CD4-positive, alpha-beta memory T cell (primary cell): Measurements from ENCODE around the gene LRRC37A2. TPM values are rescaled to one million over a fixed set of nuclear protein-coding genes. Genes with fewer than 3 reads are reported as not detected.
"Not testable (repeated sequence)": the region's sequence is repeated elsewhere in the genome, so short reads cannot be mapped to it uniquely, and the experiment has no call there.

ENCODE experiments used
- CTCF ChIA-PET: fragments of 350-600 bp; sonication (Branson Sonifier 250); formaldehyde crosslinking; loops from one replicate; lab custom pipeline; 2021; ENCODE audit warnings: inconsistent platforms; ENCODE audit not compliant: partially characterized antibody; lab: Charles Lee
- POLR2A ChIA-PET: fragments of 350-600 bp; sonication (Branson Sonifier 250); formaldehyde crosslinking; loops from one replicate; lab custom pipeline; 2021; ENCODE audit not compliant: partially characterized antibody; lab: Charles Lee
- DNase-seq, 5 donors: peaks; one replicate each; pipeline versions ENCODE4 v3.0.0 to v3.0.0-alpha.2; 2020 to 2022; ENCODE audit warnings: mixed read lengths in 1 of 5
- H3K27ac ChIP-seq: one replicate; pipeline ENCODE4 v1.7.0; 2013; ENCODE audit warnings: low read depth, low read length
- H3K27me3 ChIP-seq: 2 replicates; pipeline ENCODE4 v1.7.0; 2013; ENCODE audit warnings: mild to moderate bottlenecking, low read length, moderate library complexity; ENCODE audit not compliant: insufficient read depth
- H3K36me3 ChIP-seq: 2 replicates; pipeline ENCODE4 v1.7.0; 2013; ENCODE audit warnings: mild to moderate bottlenecking, low read length, moderate library complexity; ENCODE audit not compliant: insufficient read depth
- H3K4me1 ChIP-seq: 2 replicates; pipeline ENCODE4 v1.7.0; 2013; ENCODE audit warnings: mild to moderate bottlenecking, low read length, moderate library complexity; ENCODE audit not compliant: insufficient read depth
- H3K4me3 ChIP-seq, 2 donors: one replicate each; pipeline ENCODE4 v1.7.0; 2013; ENCODE audit warnings: low read length in 2 of 2, mild to moderate bottlenecking in 1 of 2
- H3K9me3 ChIP-seq, 2 donors: one replicate each; pipeline ENCODE4 v1.7.0; 2013; ENCODE audit warnings: low read length in 2 of 2, control low read depth in 1 of 2; ENCODE audit not compliant: control insufficient read depth in 1 of 2
- H3K27ac Mint-ChIP-seq, 7 donors: one replicate each; pipeline ENCODE4 v1.8.0; 2020 to 2021; ENCODE audit warnings: mixed read lengths in 7 of 7, mild to moderate bottlenecking in 6 of 7, inconsistent platforms in 3 of 7, moderate library complexity in 3 of 7
- H3K27me3 Mint-ChIP-seq, 2 donors: one replicate each; pipeline ENCODE4 v1.8.0; 2020 to 2021; ENCODE audit warnings: mixed read lengths in 2 of 2
- H3K36me3 Mint-ChIP-seq, 2 donors: one replicate each; pipeline ENCODE4 v1.8.0; 2020 to 2021; ENCODE audit warnings: mixed read lengths in 2 of 2, inconsistent platforms in 1 of 2, mild to moderate bottlenecking in 1 of 2
- H3K4me1 Mint-ChIP-seq, 4 donors: one replicate each; pipeline ENCODE4 v1.8.0; 2020 to 2021; ENCODE audit warnings: mixed read lengths in 4 of 4, mild to moderate bottlenecking in 1 of 4
- H3K4me3 Mint-ChIP-seq, 8 donors: one replicate each; pipeline ENCODE4 v1.8.0; 2020 to 2021; ENCODE audit warnings: mixed read lengths in 8 of 8, mild to moderate bottlenecking in 7 of 8, moderate library complexity in 6 of 8, inconsistent platforms in 3 of 8
- H3K9me3 Mint-ChIP-seq, 8 donors: one replicate each; pipeline ENCODE4 v1.8.0; 2020 to 2021; ENCODE audit warnings: mixed read lengths in 8 of 8, mild to moderate bottlenecking in 5 of 8, inconsistent platforms in 3 of 8, moderate library complexity in 1 of 8
- intact Hi-C: fragments of 100-400 bp; cut with micrococcal nuclease; formaldehyde crosslinking; loops from one replicate; pipeline ENCODE4 v1.15.1; 2023
- polyA plus RNA-seq, 2 donors: library from polyadenylated mRNA; unstranded; fragments of 300-500 nt; fragmentation: Illumina TruSeq; gene quantifications; one replicate each; pipeline ENCODE4 v1.2.3, GENCODE V29; 2021
- total RNA-seq, 2 experiments: library from RNA; stranded (reverse); gene quantifications; one replicate each; pipeline ENCODE4 v1.2.3, GENCODE V29; 2021

The LRRC37A2 gene
- total and polyA plus RNA-seq, 4 experiments from 2014 or later: 5.6 to 49.3 (median 29.2) TPM

DNA sequence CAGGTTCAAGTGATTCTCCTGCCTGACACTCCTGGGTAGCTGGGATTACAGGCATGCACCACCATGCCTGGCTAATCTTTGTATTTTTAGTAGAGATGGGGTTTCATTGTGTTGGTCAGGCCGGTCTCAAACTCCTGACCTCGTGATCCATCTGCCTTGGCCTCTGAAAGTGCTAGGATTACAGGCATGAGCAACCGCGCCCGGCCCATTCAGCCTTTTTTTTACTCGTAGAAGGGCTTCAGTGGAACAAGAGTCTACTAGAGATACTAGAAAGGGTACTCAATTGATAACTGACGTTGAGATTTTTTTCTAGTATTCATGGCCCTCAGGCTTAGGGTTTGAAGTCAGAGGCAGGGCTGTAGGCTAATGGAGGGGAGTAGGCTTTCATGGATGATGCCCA lies 6.4 kb upstream of the LRRC37A2 start:
- intact Hi-C loops, H3K4me3 Mint-ChIP-seq, H3K4me3 ChIP-seq, H3K27ac ChIP-seq, H3K9me3 ChIP-seq, CTCF ChIA-PET, H3K4me1 ChIP-seq, H3K27ac Mint-ChIP-seq, H3K27me3 ChIP-seq, H3K27me3 Mint-ChIP-seq, H3K36me3 ChIP-seq, H3K36me3 Mint-ChIP-seq, DNase-seq, POLR2A ChIA-PET, H3K9me3 Mint-ChIP-seq: not testable (repeated sequence)
- H3K4me1 Mint-ChIP-seq: peaks cover 0 to 10% (median 7%) of the 10 kb centered on the region in 4 donors

DNA sequence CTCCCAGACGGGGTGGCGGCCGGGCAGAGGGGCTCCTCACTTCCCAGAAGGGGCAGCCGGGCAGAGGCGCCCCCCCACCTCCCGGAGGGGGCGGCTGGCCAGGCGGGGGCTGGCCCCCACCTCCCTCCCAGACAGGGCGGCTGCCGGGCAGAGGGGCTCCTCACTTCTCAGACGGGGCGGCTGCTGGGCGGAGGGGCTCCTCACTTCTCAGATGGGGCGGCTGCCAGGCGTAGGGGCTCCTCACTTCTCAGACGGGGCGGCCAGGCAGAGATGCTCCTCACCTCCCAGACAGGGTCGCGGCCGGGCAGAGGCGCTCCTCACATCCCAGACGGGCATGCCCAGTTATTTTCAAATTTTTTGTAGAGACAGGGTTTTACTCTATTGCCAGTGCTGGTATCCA lies 22.4 kb downstream of the LRRC37A2 start:
- not testable (repeated sequence) for H3K4me3 ChIP-seq, H3K36me3 ChIP-seq
- DNase-seq: peak in 1 of 5 donors; percentile 35

DNA sequence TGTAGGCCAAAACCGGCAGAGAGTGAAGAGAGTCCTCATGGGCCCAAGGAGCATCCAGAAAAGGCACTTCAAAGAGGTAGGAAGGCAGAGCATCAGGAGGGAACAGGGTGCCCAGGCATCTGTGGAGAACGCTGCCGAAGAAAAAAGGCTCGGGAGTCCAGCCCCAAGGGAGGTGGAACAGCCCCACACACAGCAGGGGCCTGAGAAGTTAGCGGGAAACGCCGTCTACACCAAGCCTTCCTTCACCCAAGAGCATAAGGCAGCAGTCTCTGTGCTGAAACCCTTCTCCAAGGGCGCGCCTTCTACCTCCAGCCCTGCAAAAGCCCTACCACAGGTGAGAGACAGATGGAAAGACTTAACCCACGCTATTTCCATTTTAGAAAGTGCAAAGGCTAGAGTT lies 36.3 kb downstream of the LRRC37A2 start:
- H3K27me3 ChIP-seq, POLR2A ChIA-PET, H3K4me1 Mint-ChIP-seq, H3K9me3 Mint-ChIP-seq, H3K36me3 ChIP-seq, H3K9me3 ChIP-seq, H3K4me3 ChIP-seq, H3K27me3 Mint-ChIP-seq, intact Hi-C loops, H3K36me3 Mint-ChIP-seq, H3K4me1 ChIP-seq, H3K27ac ChIP-seq, CTCF ChIA-PET, H3K4me3 Mint-ChIP-seq: not testable (repeated sequence)
- peak overlapping the region in 2 of 7 donors; percentile 51 to 75 for H3K27ac Mint-ChIP-seq
- DNase-seq: peak in 2 of 5 donors; percentile 6 to 37

More for the DNA sequence above, 22.4 kb downstream of the LRRC37A2 start:
- intact Hi-C loops, H3K9me3 Mint-ChIP-seq, H3K27me3 Mint-ChIP-seq, H3K4me1 Mint-ChIP-seq, H3K9me3 ChIP-seq, H3K36me3 Mint-ChIP-seq, POLR2A ChIA-PET, H3K27ac Mint-ChIP-seq, H3K4me3 Mint-ChIP-seq, H3K27me3 ChIP-seq, CTCF ChIA-PET, H3K27ac ChIP-seq, H3K4me1 ChIP-seq: not testable (repeated sequence)

DNA sequence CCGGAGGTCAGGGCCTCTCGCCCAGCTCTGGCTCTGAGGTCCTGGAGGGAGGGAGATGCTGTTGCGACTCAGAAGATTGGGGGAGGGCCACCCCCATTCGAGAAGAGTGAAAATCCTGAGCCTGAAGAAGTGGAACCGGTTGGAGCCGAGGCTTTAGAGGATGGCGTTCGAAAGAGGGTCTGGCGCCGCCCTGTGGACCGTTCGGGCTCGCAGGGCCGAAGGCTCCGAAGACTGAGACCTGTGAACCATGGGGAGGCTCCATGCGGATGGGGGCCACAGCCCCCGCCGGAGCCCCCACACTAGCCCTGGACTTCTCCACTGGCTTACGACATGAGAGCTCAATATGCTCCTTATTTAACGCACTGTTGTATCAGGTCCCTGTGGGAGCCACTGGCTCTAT lies 46.9 kb downstream of the LRRC37A2 start:
- H3K4me3 Mint-ChIP-seq, H3K27me3 ChIP-seq, DNase-seq, H3K9me3 ChIP-seq, intact Hi-C loops, H3K4me1 Mint-ChIP-seq, H3K27me3 Mint-ChIP-seq, H3K27ac Mint-ChIP-seq, CTCF ChIA-PET, H3K27ac ChIP-seq, H3K36me3 ChIP-seq, H3K4me3 ChIP-seq, H3K9me3 Mint-ChIP-seq, H3K36me3 Mint-ChIP-seq, POLR2A ChIA-PET, H3K4me1 ChIP-seq: not testable (repeated sequence)

DNA sequence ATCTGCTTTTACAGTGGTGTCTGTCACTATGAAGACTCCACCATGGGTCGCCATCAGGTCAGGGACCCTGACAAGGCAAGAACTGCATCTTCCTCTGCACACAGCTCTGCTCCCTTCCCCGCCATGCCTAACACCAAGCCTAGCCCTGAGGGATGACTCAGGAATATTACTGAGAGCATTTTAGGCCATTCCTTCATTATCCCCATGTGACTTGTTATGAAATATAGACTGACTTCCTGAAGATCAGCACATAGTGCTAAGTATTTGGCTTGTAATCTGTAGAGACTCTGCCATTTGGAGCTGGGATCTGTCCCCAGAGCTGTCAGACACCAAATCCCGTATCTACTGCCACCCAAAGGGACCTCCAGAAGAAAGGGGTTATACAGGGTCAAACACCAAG lies 47.8 kb downstream of the LRRC37A2 start:
- intact Hi-C loops, H3K27me3 ChIP-seq, H3K4me3 Mint-ChIP-seq, POLR2A ChIA-PET, H3K27me3 Mint-ChIP-seq, H3K4me3 ChIP-seq, H3K36me3 ChIP-seq, H3K9me3 Mint-ChIP-seq, H3K9me3 ChIP-seq, H3K36me3 Mint-ChIP-seq, H3K27ac ChIP-seq, H3K4me1 ChIP-seq, CTCF ChIA-PET, DNase-seq, H3K4me1 Mint-ChIP-seq, H3K27ac Mint-ChIP-seq: not testable (repeated sequence)

DNA sequence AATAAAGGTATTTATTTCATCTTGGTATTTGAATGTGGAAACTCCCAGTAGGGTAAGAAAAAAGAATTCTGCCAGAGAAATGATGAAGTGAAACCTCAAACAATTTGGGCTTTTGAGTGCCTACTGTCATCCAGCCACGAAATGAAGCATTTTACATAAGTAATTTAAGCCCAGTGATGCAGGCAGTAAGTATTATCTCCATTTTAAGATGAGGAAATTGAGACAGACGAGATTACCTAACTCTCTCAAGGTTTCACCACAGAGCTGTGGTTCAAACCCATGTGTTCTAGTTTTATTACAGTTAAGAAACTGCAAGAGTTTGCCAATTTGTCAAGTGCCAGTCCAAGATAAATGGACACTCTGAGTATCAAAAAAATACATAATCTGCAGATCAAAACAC lies 54.0 kb downstream of the LRRC37A2 start:
- H3K4me1 Mint-ChIP-seq, POLR2A ChIA-PET, H3K9me3 Mint-ChIP-seq, CTCF ChIA-PET, H3K27ac ChIP-seq, H3K4me3 ChIP-seq, intact Hi-C loops, H3K36me3 Mint-ChIP-seq, DNase-seq, H3K4me3 Mint-ChIP-seq, H3K27me3 Mint-ChIP-seq, H3K36me3 ChIP-seq, H3K27me3 ChIP-seq, H3K4me1 ChIP-seq, H3K9me3 ChIP-seq, H3K27ac Mint-ChIP-seq: not testable (repeated sequence)

DNA sequence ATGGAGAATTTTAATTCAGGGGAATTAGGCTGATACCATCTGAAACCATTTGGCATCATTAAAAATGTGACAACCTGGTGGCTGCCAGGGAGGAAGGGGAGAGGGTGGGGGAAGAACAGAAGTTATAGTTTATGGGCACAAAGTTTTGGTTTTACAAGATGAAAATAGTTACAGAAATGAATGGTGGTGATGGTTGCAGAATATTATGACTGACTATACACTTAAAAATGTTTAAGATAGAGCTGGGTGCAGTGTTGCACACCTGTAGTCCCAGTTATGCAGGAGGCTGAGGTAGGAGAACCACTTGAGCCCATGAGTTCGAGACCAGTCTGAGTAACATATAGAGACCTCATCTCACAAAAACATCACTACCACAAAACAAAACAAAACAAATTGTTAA lies 54.7 kb downstream of the LRRC37A2 start:
- H3K4me1 ChIP-seq, POLR2A ChIA-PET, H3K9me3 Mint-ChIP-seq, CTCF ChIA-PET, H3K36me3 ChIP-seq, H3K27ac ChIP-seq, H3K27me3 ChIP-seq, H3K36me3 Mint-ChIP-seq, intact Hi-C loops, H3K27ac Mint-ChIP-seq, H3K4me3 Mint-ChIP-seq, H3K4me3 ChIP-seq, DNase-seq, H3K9me3 ChIP-seq, H3K27me3 Mint-ChIP-seq, H3K4me1 Mint-ChIP-seq: not testable (repeated sequence)

DNA sequence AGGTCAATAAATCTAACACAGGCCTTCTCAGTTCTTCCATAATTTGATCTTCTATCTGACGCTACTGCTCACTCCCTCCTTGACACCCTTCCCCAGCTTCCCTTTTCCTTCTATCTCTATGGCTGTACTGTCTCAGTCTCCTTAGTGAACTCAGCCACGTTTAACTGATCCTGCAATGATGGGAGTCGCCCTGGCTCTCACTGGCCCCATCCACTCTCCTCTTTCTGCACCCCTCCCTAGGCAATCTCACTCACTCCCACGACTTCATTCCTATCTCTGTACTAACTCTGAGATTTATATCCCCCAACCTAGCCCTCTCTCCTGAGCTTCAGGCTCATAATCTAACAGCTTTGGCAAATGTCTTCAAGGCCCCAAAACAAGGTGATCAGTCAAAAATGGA lies 59.5 kb downstream of the LRRC37A2 start:
- POLR2A ChIA-PET, CTCF ChIA-PET, H3K4me3 ChIP-seq, H3K27me3 ChIP-seq, H3K4me1 ChIP-seq, H3K36me3 Mint-ChIP-seq, H3K27ac Mint-ChIP-seq, H3K36me3 ChIP-seq, H3K9me3 Mint-ChIP-seq, H3K4me3 Mint-ChIP-seq, H3K27ac ChIP-seq, H3K9me3 ChIP-seq, H3K27me3 Mint-ChIP-seq, intact Hi-C loops, H3K4me1 Mint-ChIP-seq, DNase-seq: not testable (repeated sequence)
